SK-N-MC (cell line): Measurements from ENCODE around the gene STON2.

ENCODE experiments used
- EZH2 ChIP-seq: fragments of 200-600 bp; sonication (generic); IDR thresholded peaks from one replicate; pipeline ENCODE4 v1.6.1; 2017; ENCODE audit warnings: antibody characterized with exemption
- POLR2AphosphoS5 ChIP-seq: IDR thresholded peaks from 2 replicates; pipeline ENCODE4 v1.6.1; 2012; ENCODE audit warnings: mild to moderate bottlenecking, low read depth, low read length, borderline replicate concordance

- TF ChIP-seq POLR2AphosphoS5: no peak
- TF ChIP-seq EZH2: no peak
These were observed 17.5 kb downstream of the STON2 start for GRCh38 chr14:81382517-81383225.
